Progenitor cell of endocrine pancreas (in vitro differentiated cells): ENCODE measurements around the gene KRT20. TPM values are rescaled to one million over a fixed set of nuclear protein-coding genes. Genes with fewer than 3 reads are reported as not detected.

Experiments
- DNase-seq: peaks from one replicate; pipeline ENCODE4 v3.0.0; 2021; ENCODE audit warnings: low spot score; ENCODE audit not compliant: unreplicated experiment
- H3K27ac Mint-ChIP-seq: 2 replicates; pipeline ENCODE4 v1.8.0; 2021; ENCODE audit warnings: mild to moderate bottlenecking, moderate library complexity, mixed read lengths
- H3K27me3 Mint-ChIP-seq: 2 replicates; pipeline ENCODE4 v1.8.0; 2021; ENCODE audit warnings: mixed read lengths
- H3K36me3 Mint-ChIP-seq: 2 replicates; pipeline ENCODE4 v1.8.0; 2022; ENCODE audit warnings: mixed read lengths; ENCODE audit not compliant: insufficient read depth
- H3K4me1 Mint-ChIP-seq: 2 replicates; pipeline ENCODE4 v1.8.0; 2021; ENCODE audit warnings: low read depth, mixed read lengths
- H3K4me3 Mint-ChIP-seq: 2 replicates; pipeline ENCODE4 v1.8.0; 2021; ENCODE audit warnings: low read depth, mild to moderate bottlenecking, moderate library complexity, mixed read lengths
- H3K9me3 Mint-ChIP-seq: 2 replicates; pipeline ENCODE4 v1.8.0; 2021; ENCODE audit warnings: low read depth, mixed read lengths
- total RNA-seq: library from RNA; stranded (reverse); gene quantifications from 2 replicates; pipeline ENCODE4 v1.2.1, GENCODE V29; 2021
- TF ChIP-seq, protein P1 (sequence below): fragments of 200-600 bp; sonication (generic); IDR thresholded peaks from one replicate; pipeline ENCODE4 v1.5.0; 2021; ENCODE audit warnings: antibody characterized with exemption, mild to moderate bottlenecking; ENCODE audit not compliant: unreplicated experiment

The KRT20 gene
- total RNA-seq, 1 donor from 2014 or later = not detected

DNA sequence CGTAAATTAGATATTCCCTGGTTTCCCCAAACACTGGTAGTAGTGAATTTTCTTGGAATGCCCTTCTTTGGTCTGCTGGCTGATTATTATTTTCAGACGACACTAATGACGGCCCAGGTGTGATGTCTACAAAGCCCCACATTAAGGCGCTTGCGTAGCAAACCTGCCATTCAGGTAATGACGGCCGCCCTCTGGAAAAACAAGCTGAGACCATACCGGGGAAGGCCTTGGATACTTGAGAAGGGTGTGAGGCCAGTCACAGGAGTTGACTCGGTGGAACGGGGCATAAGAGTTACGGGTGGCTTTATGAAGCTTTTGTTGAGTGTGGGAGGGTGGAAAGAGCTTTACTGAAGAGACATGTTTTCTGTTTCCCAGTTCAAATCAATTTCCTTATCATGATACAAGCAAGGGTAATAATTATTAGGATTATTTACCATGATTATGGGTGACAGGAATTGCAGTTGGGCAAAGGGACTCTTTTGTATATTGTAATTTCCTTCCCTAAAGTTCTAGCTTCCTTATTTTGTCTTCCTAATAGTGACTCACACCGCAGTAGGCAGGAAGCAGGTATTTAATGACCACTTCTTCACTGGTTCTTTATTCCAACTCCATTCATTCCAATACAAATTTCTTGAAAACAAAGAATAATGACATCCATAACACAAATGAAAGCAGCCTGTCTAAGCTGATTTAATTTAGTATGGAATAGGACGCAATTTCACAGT is 27.6 kb upstream of the KRT20 start:
- no peak overlapping the region for H3K27ac Mint-ChIP-seq
- TF ChIP-seq, protein P1, sequence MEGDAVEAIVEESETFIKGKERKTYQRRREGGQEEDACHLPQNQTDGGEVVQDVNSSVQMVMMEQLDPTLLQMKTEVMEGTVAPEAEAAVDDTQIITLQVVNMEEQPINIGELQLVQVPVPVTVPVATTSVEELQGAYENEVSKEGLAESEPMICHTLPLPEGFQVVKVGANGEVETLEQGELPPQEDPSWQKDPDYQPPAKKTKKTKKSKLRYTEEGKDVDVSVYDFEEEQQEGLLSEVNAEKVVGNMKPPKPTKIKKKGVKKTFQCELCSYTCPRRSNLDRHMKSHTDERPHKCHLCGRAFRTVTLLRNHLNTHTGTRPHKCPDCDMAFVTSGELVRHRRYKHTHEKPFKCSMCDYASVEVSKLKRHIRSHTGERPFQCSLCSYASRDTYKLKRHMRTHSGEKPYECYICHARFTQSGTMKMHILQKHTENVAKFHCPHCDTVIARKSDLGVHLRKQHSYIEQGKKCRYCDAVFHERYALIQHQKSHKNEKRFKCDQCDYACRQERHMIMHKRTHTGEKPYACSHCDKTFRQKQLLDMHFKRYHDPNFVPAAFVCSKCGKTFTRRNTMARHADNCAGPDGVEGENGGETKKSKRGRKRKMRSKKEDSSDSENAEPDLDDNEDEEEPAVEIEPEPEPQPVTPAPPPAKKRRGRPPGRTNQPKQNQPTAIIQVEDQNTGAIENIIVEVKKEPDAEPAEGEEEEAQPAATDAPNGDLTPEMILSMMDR = no peak
- no peaks in the 10 kb centered on the region for H3K36me3 Mint-ChIP-seq
- peaks cover 4% of the 10 kb centered on the region for H3K4me1 Mint-ChIP-seq
- no peaks in the 10 kb centered on the region for H3K27me3 Mint-ChIP-seq
- no peak overlapping the region for H3K4me3 Mint-ChIP-seq
- H3K9me3 Mint-ChIP-seq = no peaks in the 10 kb centered on the region
- no peak for DNase-seq

GRCh38 chr17:40910441-40910841 is 25.4 kb upstream of the KRT20 start:
- no peak for DNase-seq
- no peaks in the 10 kb centered on the region for H3K9me3 Mint-ChIP-seq
- no peaks in the 10 kb centered on the region for H3K36me3 Mint-ChIP-seq
- TF ChIP-seq, protein P1 = no peak
- H3K27ac Mint-ChIP-seq = no peak overlapping the region
- no peaks in the 10 kb centered on the region for H3K27me3 Mint-ChIP-seq
- H3K4me3 Mint-ChIP-seq = no peak overlapping the region
- H3K4me1 Mint-ChIP-seq = peaks cover 4% of the 10 kb centered on the region

DNA sequence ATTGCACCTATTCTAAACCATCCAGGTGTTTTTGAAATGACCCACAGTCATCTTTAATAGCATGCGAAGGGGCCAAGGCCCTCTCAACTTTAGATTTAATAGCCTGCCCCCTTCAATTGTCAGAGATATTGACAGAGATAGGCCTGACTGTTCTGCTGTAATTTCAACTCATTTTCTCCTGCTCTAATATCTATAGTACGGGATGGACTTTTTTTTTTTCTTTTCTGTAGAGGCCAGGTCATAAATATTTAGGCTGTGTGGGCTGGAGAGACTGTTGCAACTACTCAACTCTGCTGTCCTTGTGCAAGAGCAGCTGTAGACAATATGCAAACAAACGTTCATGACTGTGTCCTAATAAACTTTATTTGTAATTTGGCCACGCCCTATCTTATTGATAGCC is 24.7 kb upstream of the KRT20 start:
- Mint-ChIP-seq H3K27me3 (no peaks in the 10 kb centered on the region), H3K4me1 (peaks cover 4% of the 10 kb centered on the region), H3K27ac (no peak overlapping the region), H3K9me3 (no peaks in the 10 kb centered on the region), H3K4me3 (no peak overlapping the region), H3K36me3 (no peaks in the 10 kb centered on the region)
- no peak for DNase-seq
- TF ChIP-seq, protein P1 = no peak

GRCh38 chr17:40909351-40909750 is 24.3 kb upstream of the KRT20 start:
- H3K4me1 Mint-ChIP-seq = peaks cover 8% of the 10 kb centered on the region
- H3K27ac Mint-ChIP-seq = no peak overlapping the region
- H3K9me3 Mint-ChIP-seq = no peaks in the 10 kb centered on the region
- no peak overlapping the region for H3K4me3 Mint-ChIP-seq
- TF ChIP-seq, protein P1 = peak; percentile 78
- no peaks in the 10 kb centered on the region for H3K27me3 Mint-ChIP-seq
- peak; percentile 60 for DNase-seq
- no peaks in the 10 kb centered on the region for H3K36me3 Mint-ChIP-seq

DNA sequence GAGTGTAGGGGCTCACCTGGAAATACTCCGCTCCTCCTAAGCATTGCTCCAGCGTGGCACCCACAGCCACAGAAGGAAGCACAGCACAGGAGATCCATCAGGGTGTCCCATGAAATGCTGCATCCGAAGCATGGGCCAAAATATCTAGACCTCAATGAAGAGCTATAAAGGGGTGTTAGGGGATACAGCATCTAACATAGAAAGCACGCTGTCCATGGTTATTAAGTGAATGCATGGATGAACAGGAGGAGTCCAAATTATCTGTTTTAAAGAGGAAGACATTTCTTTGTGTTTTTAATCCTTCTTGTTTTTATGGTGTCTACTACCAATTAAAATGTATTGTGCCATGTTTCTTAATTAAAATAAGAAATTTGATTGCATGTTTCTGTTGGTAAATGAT is 21.6 kb upstream of the KRT20 start:
- H3K27me3 Mint-ChIP-seq = no peaks in the 10 kb centered on the region
- no peaks in the 10 kb centered on the region for H3K9me3 Mint-ChIP-seq
- H3K36me3 Mint-ChIP-seq = no peaks in the 10 kb centered on the region
- no peak overlapping the region for H3K4me3 Mint-ChIP-seq
- DNase-seq = no peak
- peaks cover 25% of the 10 kb centered on the region for H3K4me1 Mint-ChIP-seq
- no peak overlapping the region for H3K27ac Mint-ChIP-seq
- TF ChIP-seq, protein P1 = no peak
